GM21526 (cell line): ENCODE results near the gene GRID2.
"Not testable (repeated sequence)": the region's sequence is repeated elsewhere in the genome, so short reads cannot be mapped to it uniquely, and the experiment has no call there.

Experiments used
- ATAC-seq: cut with Tn5 transposase; IDR thresholded peaks from one replicate; pipeline ENCODE4 v1.9.1; 2021; ENCODE audit warnings: moderate library complexity; ENCODE audit not compliant: unreplicated experiment, low FRiP score

GRID2 gene

GRCh38 chr4:93359586-93359985 is 1055.8 kb downstream of the GRID2 start:
- ATAC-seq: no peak

- not testable (repeated sequence) for ATAC-seq
Measured at GRCh38 chr4:93366169-93366755, 1062.5 kb downstream of the GRID2 start.

- ATAC-seq: no peak
Measured at GRCh38 chr4:93368968-93369367, 1065.2 kb downstream of the GRID2 start.

- no peak for ATAC-seq
Measured at GRCh38 chr4:93370256-93370655, 1066.5 kb downstream of the GRID2 start.

- no peak for ATAC-seq
Measured at GRCh38 chr4:93373893-93374860, 1070.4 kb downstream of the GRID2 start.

- ATAC-seq: no peak
Measured at GRCh38 chr4:93384241-93384640, 1080.5 kb downstream of the GRID2 start.

GRCh38 chr4:93384887-93385286 is 1081.1 kb downstream of the GRID2 start:
- no peak for ATAC-seq

- ATAC-seq: no peak
Measured at GRCh38 chr4:93394545-93395081, 1090.8 kb downstream of the GRID2 start.

GRCh38 chr4:93396272-93396671 is 1092.5 kb downstream of the GRID2 start:
- no peak for ATAC-seq

- ATAC-seq: no peak
Measured at GRCh38 chr4:93403571-93403970, 1099.8 kb downstream of the GRID2 start.

- ATAC-seq: no peak
Measured at GRCh38 chr4:93407493-93408275, 1103.9 kb downstream of the GRID2 start.

- no peak for ATAC-seq
Measured at GRCh38 chr4:93409035-93409434, 1105.3 kb downstream of the GRID2 start.

GRCh38 chr4:93414041-93414550 is 1110.3 kb downstream of the GRID2 start:
- ATAC-seq: no peak

- no peak for ATAC-seq
Measured at GRCh38 chr4:93416344-93417128, 1112.8 kb downstream of the GRID2 start.

GRCh38 chr4:93431371-93431770 is 1127.6 kb downstream of the GRID2 start:
- no peak for ATAC-seq

GRCh38 chr4:93433840-93434239 is 1130.1 kb downstream of the GRID2 start:
- ATAC-seq: no peak

GRCh38 chr4:93436000-93436626 is 1132.3 kb downstream of the GRID2 start:
- no peak for ATAC-seq

- ATAC-seq: no peak
Measured at GRCh38 chr4:93437991-93438390, 1134.2 kb downstream of the GRID2 start.

- ATAC-seq: no peak
Measured at GRCh38 chr4:93444860-93445259, 1141.1 kb downstream of the GRID2 start.
